HG03558 (cell line): ENCODE data around the gene SWAP70.

Source experiments
- ATAC-seq: cut with Tn5 transposase; IDR thresholded peaks from one replicate; pipeline ENCODE4 v1.9.1; 2021; ENCODE audit warnings: moderate number of reproducible peaks; ENCODE audit not compliant: unreplicated experiment; ENCODE audit errors: extremely low read depth

SWAP70 gene

DNA sequence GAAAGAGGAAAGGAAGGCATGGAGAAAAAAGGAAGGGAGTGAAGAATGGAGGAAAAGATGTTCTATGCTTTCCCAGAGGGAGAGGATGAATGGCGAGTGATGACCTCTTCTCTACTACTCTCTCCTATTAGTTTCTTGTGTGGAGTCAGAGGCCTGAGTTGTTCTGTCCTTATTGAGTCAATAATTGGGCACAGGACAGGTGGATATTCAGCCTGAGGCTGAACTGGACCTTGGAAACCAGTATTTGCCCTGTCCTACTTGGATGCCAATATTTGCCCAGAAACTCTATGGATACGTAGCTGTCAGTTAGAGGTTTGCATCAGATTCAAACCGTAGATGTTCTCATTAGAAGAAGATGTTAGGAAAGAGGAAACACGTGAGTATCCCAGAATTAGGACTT, 17.6 kb upstream of the SWAP70 start:
- ATAC-seq, result no peak

DNA sequence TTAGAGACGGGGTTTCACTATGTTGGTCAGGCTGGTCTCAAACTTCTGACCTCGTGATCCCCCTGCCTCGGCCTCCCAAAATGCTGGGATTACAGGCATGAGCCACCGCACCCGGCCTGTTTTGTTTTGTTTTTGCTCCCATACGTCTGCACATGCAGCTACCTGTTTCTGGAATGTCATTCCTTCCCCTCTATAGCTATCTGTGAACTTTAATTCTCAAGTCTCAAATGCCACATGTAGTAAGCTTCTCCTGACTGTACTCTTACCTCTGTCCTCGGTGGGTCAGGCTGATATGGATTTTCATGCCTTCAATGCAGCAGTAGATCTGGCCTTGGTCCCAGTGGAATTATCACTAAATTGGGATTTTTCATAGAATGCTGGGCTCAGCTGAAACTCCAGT, 12.4 kb upstream of the SWAP70 start:
- no peak for ATAC-seq

DNA sequence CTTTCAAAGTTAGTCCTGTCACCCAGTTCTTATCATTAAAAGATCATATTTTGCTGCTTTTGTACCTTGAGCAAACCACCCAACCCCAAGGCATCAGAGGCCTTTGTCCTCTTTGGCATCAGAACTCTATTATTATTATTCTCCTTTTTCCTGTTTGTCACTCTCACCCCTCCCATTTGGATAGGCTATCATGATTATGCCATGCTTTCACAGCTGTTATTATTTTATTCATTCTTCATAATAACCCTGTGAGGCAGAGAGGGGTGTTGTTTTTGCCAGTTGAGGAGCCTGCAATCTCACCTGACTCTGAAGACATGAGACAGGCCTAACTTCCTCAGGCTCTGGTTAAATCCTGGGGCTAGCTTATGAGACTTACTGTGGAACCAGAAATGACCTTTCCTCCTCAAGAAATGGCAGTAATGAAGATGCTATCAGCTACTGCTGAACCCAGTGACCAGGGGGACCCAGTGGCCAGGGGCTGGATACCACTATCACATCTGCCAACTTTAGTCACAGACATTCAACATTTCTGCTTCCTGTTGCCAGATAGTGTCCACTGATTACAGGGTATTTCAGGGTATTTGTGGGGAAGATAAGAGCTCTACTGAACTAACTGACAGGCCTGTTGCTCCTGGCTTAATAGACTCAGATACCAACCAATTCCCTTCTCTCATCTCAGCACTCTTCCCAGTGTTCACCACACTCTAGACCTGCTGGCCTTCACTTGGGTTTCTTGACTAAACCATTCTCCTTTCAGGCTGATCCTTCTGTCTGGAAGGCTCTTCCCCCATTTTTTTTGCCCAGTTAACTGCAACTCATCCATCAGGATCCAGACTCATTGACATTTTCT, 11.8 kb upstream of the SWAP70 start:
- ATAC-seq, result no peak

DNA sequence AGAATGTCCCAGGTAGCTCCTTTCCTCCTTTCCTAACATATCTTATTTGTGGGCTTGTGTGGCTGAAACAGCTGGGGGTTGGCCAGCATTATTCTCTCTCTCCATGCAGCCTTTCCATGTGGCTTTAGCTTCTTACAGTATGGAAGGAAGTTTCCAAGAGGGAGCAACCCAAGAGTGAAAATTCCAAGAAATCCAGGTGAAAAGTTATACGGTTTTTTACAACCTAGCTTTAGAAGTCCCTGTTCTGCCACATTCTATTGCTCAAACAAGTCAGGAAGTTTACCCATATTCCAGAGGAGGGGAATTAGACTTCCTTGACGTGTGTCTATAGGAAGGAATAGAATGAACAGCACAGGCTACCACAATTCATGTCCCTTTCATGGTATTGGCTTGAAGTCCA, 10.0 kb upstream of the SWAP70 start:
- no peak for ATAC-seq

DNA sequence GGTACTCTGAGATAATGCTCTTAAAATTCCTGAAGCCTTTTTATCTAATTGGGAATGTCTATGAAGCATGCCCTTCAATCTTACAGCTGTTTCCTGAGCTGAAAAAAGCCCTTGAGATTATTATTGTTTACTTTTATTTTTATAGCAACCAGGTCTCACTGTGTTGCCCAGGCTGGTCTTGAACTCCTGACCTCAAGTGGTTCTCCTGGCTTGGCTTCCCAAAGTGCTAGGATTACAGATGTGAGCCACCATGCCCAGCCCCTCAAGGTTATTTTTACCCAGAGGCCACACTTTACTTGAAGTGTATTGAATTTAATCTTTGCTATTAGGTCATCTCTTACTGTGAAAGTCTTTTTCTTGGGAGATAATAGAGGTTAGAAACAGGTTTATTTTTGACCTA, 7.0 kb upstream of the SWAP70 start:
- ATAC-seq, result no peak

DNA sequence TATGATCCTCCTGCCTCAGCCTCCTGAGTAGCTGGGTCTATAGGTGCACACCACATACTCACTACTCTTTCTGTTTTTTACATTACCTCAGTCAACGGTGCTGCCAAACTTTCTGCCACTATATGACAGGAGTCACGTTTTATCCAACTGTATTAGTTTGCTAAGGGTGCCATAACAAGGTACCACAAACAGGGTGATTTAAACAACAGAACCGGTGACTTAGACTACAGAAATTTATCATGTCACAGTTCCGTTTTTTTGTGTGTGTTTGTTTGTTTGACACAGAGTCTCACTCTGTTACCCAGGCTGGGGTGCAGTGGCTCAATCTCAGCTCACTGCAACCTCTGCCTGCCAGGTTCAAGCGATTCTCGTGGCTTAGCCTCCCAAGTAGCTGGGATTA, 6.3 kb upstream of the SWAP70 start:
- no peak for ATAC-seq

DNA sequence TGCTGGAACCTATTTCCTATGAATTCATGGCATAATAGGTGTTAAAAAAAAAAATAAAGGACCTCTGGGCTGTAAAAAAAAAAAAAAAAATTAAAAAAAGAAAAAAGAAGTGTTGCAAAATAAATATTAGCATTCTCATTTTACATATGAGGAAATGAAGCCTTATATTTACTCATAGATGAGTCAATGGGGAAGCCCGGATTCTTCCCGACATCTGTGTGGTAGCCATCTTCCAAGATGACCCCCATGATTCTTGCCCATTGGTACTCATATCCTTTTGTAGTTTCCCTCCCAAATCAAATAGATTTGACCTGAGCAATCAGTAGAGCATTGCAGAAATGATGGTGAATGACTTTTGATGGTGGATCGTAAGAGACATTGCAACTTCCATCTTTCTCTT, 3.0 kb upstream of the SWAP70 start:
- ATAC-seq, result no peak

DNA sequence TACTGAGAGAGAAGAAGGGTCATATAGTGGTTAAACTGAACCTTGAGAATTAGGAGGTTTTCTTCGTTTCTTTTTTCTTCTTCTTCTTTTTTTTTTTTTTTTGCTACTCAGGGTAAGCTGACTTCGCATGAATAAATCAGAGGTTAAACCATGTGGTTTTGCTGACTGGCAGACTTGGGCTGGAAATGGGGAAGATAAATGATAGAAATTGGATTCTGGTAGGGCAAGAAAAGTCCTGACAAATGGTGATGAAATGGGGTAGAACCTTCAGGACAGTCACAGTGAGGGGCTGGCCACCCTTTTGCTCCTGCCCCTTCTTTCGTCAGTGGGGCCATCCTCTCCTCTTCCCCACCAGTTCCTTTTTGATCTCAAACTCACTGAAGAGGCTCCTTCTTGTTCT, 1.6 kb upstream of the SWAP70 start:
- ATAC-seq, result no peak

DNA sequence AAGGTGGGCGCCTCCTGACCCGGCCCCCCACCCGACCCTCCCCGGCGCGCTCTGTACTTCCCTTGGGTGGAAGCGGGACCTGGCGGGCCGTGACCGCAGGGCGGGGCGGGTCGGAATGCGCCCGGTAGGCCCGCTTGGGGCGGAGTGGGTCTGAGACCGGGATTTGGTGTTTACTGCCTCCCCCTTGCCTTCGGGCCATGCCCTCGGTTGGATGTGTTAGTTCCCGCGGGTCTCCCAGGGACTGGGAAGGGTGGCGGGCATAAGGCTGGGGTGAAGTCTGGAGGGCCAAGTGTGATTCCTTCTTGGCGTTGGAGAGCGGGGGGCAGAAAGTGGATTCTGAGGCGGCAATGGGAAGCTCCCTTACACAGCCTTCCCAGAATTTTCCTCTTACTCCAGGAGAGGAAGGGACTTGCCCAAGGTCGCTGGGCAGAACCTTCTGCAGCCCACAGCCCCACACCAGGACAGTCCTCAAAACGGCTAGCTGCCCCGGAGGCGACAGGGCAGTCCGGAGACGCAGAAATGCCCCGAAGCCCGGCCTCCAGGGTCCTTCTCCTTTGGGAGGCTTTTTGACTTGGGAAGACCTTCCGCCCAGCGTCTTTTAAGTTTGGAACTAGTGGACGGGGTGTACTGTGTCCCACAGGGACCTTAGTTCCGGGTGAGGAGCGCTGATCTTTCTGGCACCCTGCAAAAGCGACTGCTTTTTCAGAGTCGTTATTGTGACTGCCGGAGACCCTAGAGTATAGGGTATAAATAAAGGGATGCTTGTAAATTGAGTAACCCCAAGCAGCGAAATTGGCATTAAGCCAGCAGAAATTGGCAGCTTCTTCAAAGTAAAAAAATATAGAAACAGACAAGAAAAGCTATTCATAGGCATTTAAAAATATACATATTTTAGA, 647 bp downstream of the SWAP70 start:
- ATAC-seq, result peak; percentile 18

DNA sequence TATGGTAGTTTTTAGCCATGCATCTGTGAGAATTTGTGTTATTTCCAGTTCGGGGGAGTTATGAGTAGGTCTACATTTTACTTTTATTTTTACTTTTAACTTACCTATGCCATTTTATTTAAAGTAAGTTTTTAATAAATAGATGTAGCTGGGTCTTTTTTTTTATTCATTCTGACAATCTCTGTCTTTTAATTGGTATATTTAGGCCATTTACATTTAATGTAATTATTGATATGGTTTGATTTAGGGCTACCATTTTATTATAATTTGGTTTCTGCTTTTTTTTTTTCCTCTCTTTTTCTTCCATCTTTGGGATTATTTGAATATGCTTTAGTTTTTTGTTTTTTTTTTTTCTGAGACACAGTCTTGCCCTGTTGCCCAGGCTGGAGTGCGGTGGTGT, 1.9 kb downstream of the SWAP70 start:
- ATAC-seq, result no peak

DNA sequence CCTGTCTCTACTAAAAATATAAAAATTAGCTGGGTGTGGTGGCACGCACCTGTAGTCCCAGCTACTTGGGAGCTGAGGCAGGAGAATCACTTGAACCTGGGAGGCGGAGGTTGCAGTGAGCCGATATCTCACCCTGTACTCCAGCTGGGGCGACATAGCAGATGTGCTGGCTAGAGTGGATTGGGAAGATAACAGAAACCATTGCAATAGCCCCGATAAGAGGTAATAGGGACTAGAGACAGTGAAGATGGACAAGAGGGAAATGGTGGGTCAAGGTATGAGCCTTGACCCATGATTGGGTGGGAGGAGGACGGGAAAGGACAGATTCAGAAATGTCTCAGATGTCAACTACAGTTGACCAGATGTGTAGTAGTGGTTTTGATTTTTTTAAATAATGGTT, 6.1 kb downstream of the SWAP70 start:
- ATAC-seq, result no peak

DNA sequence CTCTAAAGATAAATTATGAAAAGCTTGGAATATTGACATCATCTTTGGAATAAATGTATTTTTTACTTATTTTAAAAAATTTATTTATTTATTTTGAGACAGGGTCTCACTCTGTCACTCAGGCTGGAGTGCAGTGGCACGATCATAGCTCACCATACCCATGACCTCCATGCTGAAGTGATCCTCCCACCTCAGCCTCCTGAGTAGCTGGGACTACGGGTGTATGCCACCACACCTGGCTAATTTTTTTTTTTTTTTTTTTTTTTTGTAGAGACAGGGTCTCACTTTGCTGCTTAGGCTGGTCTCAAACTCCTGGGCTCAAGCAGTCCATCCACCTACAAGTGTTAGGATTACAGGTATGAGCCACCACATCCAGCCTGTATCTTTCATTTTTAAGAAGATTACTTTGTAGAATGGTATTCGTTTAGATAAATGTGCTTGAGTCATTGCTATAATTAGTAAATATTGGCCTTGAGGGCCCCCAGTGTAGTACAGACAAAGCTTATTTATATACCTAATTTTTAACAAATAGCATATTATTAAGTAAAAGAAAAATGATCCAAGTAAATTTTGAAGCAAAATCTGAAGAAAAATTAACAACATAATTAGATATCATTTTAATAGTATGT, 8.5 kb downstream of the SWAP70 start:
- no peak for ATAC-seq

DNA sequence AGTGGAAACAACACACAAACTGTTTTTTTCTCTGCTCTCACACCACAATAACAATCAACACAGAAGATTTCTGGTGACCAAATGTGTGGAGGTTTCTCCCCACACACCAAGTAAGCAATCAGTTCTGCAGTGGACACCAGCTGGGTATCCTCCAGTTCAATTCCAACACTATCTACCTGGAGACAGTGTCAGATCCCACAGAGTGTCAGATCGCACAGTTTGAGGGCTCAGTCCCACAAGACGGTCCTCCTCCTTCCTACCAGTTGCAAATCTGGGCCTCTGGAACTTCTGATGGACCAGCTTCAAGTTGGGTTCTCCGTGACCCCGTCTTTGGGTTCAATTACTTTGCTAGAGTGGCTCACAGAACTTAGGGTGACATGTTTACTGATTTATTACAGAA, 9.0 kb downstream of the SWAP70 start:
- no peak for ATAC-seq

DNA sequence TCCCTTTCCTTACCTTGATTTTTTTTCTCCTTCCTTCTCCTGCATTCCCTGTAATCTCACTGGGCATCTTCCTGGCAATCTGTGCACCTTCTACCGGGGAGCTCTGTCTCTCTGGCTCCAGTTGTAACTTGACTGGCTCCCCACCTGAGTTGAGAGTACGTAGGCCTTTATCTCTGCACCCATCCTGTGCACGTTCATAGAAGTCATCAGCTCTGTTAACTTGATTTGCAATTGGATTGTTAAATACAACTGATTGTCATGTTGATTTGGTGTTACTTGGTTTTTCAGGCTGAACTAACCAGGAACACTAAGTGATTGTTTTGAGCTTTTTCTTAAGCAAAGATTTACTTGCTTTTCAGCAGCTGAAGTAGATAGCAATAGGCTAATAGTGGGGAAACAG, 11.8 kb downstream of the SWAP70 start:
- no peak for ATAC-seq

DNA sequence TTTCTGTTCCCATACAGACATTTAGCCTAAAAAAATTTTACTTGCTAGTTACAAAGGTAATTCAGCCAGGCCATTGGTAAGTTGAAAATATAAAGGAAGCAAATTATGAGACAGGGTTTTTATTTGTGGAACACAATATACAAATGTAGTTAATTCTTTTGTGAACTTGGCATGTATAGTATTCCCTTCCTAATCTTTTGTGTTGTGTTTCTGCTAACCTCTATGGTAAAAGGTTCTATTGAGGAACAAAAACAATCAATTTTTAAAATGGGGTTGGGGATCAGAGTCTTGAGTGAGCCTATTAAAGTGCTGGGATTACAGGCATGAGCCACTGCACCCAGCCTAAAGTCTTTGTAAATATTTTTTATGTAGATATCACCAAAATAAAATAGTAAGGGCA, 14.1 kb downstream of the SWAP70 start:
- no peak for ATAC-seq

DNA sequence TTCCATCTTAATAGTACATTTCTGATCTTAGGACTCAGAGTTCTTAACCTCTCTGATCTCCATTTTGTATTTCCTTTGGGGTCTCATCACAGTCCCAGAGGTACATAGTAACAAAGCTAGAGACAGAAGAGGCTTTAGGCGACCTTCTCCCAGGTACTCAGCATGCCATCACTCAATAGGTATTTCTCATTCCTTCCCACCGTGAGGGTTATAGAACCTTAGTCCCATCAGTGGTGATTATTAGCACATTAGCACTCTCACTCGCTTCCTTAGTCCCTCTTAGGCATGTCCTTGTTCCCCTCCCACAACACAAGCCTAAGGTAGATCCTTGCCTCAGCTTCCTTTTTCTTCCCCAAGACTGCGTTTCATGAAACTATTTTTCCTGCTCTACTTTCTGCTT, 14.7 kb downstream of the SWAP70 start:
- ATAC-seq, result no peak

DNA sequence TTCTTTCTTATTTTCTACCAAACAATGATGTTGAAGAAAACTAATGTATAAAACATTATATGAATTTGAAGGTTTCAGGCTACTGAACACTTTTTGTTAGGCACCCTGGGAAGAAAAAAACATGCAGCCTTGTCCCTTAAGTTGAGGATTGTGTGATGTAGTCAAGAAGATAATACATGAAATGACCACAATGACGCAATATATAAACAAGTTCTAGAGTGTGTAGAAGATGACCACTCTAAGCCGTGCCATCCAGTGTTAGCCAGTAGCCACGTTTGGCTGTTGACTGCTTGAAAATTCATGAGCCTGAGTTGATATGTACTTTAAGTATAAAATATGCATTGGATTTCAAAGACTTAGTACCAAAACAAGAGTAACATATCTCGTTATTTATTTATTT, 16.2 kb downstream of the SWAP70 start:
- ATAC-seq, result no peak

DNA sequence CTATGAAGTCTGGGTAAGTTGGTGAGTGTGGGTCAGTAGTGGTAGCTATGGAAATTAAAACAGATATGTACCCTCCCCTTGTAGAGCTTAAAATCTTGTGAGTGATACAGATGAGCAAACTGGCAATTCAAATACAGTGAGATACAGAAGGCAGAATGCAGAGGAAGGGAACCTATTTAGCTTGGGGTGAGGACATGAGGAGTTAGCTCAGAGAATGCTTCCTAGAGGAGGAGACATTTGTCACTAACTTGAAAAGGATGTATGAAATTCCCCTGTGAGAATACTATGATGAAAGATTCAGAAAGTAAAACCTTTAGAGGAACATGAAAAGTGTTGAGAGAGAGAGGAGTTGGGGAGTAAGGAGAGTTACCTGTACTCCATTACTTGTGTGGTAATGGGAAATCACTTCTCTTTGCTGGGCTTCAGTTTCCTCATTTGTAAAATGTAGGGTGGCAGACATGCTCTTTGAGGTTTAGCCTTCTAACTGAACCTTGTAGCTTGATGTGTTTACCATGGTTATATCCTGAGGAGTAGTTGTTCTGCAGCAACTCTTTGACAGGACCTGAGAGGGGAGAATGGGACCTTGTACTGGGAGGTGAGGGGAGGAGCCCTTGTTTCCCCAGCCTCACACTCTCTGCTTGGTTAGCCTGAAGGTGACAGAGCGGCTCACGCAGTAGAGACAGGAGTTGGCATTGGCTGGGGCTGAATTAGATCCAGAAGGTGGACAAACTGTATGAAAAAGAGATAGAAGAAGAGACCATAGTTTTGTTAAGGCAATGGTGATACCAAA, 17.9 kb downstream of the SWAP70 start:
- no peak for ATAC-seq

DNA sequence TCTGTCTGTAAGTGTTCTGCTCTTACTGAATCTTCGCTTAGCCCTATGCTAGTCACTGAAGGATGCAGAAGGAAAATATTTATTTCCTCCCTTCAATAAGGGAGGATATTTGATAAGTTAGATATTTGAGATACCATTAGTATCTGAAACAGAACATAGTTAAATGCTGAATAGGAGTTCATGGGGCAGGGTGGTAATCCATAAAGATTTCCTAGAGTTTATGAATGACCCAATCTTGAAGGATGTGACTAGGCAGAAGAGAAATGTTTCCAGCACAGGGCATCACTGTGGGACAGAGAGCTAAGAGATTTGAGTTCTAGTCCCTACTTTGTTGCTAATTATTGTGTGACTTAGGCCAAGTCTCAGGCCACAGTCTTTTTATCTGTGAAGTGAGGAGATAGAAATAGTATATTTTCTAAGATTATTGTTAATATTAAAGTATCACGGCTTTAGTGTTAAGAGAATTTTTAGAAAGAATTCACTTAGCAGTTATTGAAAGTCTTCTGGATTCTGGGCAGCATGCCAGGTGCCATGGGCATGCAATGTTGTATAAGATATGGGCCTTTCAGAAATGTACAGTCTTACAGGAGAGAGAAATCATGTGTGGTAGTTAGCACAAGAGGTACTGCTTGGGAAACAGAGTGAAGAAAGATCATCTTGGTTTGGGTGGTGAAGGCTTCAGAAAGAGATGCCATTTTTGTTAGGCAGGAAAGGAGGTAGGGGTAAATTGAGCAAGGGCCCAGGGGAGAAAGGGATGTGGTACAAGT, 24.0 kb downstream of the SWAP70 start:
- ATAC-seq, result no peak
